ENCODE measurements around the gene FOXP1.

The FOXP1 gene

DNA sequence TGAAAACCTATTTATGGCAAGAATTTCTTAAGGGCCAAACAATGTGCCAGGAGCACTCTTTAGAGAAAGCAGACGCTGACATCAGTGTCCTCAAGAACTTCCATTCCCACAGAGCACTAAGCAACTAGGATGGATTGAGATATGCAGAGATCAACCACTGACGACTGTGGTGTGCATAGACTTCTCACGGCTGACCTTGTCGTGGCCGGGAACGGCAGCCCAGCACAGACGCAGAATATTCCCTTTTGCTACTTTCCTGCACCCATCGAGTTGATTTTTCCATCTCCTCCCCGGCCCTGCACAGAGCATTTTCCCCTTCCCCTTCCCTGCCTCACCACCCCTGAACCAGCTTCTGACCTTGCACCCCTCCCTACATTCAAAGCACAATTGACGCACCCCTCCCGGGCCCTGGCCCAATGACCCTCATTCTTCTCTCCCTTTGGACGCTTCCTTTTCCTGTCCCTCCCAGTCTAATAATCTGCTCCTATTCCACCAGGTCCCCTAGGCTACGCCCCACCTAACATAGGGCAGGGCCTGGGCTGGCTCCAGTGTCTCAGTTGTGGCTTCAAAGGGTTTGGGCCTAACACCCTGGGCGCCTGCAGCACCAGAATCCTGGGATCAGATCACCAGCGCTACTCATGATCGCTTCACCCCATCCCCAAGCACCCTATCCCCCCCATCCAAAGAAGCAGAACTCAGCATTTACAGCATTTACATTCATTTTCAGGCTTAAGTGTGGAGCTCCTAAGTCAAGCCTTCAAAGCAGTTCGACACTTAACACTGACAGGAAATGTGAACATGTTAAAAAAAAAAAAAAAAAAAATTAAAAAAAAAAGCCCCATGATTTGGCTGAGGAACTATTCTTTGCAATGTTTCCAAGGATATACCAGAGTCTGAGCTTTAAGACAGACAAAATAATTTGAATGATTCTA lies 151.2 kb downstream of the FOXP1 start:
- DNase-seq = no peak

DNA sequence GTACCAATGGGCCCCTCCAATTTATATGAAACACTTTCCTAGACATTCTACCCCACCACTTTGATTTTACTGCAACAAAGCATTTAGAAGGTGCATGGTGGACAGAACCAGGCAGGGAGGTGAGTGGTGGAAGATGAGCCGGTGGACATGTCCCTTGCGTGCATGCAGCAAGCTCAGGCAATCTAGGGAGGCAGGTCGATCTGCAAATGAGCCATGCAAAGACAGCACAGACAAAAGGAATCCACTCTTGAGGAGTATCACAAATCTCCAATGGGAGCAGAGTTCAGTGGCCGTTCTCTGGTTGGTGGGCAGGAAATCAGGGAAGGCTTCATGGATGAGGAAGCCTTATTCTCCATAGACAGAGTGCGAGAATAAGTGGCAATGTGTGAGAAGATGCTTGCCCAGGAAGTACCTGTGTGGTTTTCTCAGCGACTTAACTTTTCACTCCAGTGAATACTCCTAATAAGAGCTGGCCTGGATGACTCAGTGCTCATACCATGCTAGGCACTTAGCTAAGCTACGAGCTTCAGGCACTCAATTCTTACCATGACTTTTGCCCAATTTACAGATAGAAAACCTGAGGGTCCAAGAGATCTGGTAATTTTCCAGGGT lies 152.5 kb downstream of the FOXP1 start:
- DNase-seq = no peak

DNA sequence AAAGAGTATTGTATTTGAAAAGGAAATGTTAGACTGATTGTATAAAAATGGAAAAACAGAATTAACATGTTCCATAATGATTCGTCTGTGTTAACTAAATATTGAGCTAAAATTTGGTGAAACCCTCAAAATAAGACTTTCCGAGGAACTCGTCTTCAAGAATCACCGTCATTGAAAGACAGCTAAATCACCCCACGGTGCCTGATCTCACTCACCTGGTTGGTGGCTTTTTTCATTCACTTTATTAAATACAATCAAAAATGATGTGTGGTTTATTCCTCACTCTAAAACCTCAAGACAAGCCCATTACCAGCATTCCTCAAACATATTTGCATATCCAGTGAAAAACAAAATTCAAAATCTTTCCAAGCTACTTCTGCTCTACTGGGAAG lies 153.9 kb downstream of the FOXP1 start:
- no peak for DNase-seq

DNA sequence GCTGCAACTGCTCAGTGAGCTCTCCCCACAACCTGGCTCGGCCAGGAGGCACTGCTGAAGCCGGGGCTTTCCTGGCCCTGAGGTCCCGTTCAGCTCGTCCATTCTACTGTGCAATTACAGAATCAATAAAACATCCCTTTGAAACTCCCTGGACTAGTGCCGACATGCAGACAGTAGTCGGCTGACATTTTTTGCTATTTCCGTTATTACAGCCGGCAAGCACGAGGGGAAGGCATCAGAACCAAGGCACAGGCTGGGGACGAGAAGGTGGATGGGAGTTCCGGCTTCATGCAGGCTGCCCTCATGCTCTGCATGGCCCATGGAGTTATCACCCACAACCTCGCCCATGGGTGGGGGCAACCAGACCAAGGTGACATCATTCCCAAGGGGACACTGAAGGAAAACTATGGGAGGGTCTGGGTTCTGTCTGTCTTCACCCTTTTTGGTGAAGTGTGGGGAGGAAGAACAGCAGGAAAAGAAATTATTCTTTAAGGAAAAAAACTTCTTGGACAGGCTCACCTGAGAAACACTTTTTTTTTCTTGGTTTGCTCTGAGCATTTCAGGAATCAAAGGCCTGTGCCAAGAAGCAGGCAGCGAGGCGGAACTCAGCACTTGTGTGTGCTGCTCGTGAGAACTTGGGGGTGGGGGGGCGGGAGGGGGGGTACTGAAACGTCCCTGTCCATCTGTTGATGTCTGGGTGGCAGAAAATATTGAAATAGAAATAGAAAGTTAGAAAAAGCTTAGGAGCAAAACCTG lies 154.5 kb downstream of the FOXP1 start:
- peak in 4 of 58 donors; percentile 6 to 25 (median 7) for DNase-seq

DNA sequence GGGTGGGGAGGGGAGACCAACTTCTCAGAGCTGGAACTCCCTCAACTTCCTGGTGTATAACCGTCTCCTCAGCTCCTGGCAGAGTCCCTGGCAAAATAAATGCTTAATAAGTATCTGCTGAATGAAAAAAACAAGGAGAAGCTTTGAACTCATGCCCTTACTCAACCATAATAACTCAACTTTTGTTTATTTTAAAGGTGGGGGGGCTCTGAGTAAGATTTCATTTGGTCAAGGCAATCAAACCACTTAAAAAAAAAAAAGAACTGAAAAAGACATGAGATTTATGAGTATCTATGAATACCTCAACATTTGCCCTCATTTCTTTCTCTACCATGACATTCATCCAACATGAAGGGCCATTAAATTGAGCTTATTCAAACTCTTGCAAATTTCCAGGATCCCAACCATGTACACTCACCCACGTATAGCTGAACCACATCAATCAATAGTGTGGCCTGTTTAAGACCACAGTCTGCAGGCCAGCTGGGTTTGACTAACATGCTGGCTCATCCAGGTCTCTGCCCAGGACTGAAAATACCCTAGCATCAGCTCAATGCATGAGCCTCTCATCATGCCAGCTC lies 157.9 kb downstream of the FOXP1 start:
- no peak for DNase-seq

DNA sequence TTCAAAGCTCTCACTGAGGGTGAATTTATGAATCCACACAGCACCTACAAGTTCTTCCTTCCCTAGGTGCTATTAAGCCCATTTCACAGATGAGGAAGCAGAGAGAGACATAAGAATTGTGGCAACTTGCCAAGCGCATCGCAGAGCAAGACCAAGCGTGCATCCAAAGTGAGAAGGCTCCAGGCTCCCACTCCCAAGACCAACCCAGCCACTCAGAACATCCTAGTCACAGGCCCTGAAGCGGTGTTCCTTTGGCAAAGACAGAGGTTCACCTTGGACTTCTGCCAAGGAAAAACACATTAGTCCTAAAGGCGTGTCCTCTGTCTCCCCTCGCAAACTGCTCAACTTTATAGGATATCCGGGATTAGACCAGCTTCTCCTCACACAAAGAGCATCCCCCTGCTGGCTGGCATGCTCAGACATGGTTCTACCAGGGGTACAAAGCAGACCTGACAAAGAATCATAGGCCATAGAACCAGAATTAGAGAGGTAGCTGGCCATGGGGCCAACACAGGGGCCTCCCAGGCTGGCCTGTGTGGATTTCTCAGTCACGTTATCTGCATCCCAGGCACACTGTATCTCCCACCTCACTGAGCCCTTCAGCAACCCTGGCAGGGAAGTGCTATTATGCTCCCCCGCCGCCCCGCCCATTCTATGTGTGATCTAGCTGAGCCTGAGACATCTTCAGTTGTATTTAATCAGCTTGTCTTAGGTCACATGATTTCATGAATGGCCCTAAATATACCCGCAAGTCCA lies 160.2 kb downstream of the FOXP1 start:
- DNase-seq = no peak

DNA sequence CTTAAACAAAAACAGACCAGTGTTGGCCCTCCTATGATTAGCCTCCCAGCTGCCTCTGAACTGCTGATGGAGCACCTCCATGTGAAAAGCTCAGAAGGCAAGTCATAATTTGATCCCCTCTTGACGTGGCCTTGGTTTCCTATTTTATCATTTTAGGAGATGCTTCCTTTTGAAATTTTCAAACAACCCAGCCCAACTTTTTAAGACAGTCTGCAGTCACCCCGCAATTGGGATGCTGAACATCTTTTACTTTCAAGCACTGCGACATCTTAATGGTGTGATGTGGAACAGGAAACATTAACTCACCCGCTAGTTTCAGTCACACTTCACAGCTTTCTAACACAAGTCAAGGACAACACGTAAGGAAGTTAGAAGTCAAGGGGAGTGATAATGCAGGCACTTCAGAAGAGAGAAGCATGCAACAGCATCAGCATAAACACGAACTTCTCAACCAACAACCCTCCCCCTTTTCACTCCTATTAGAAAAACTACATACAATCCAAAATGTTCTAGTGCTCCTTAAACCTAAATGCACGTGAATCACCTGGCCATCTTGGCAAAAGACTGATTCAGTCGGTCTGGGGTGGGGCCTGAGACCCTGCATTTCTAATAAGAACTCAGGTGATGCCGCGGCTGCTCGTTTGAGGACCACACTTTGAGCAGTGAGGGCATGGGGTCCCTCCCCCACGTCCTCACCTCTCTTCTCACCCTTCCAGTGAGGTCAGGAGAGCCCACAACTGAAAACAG lies 161.5 kb downstream of the FOXP1 start:
- no peak for DNase-seq

DNA sequence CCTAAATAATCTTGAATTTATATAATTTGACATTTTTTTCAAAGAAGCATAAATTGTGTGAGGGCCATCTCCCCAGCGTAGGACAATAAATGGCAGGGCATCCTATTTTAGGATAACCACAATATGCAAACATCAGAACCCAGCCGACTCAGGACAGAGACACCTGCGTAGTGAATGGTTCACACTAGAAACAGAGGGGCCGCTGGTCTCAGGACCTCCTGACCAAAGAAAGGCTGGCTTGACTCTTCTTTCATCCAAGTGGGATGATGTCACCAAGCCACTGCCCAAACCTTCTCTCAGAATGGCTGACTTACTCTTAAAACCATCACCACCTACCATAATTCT lies 162.1 kb downstream of the FOXP1 start:
- DNase-seq = no peak

DNA sequence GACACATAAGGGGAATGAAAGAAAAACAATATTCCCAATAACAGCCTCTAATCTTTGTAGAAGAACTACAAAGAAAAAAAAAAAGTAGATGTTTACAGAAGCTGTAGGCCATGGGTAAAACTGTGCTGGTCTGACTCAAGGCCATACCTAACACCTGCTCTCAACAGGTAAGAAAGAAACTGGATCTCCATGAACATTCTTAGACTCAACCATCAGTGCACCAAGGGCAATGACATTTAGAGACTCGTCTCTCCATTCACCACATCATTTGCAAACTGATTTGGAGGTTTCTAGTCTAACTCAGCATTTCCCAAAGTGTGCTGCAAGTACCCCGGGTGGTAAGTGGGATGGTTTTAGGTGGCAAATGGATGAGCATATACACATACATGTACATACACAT lies 164.2 kb downstream of the FOXP1 start:
- DNase-seq = no peak

DNA sequence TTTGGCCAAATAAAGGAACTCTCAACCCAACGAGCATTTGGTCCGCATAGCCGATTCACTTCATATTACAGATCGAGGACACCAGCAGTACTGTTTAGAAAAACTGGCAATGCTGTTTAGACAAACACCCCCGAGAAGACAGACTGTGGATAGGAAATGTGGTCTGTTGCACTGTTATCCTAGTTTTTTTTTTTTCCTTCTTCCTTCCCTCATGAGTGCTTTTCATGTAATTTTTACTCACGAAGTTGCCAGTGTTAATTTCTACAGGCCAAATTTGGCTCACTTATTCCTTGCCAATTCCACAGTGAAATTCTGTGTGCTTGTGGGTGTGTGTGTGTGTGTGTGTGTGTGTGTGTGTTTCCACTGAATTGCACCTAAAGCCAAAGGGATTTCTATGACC lies 165.7 kb downstream of the FOXP1 start:
- no peak for DNase-seq

DNA sequence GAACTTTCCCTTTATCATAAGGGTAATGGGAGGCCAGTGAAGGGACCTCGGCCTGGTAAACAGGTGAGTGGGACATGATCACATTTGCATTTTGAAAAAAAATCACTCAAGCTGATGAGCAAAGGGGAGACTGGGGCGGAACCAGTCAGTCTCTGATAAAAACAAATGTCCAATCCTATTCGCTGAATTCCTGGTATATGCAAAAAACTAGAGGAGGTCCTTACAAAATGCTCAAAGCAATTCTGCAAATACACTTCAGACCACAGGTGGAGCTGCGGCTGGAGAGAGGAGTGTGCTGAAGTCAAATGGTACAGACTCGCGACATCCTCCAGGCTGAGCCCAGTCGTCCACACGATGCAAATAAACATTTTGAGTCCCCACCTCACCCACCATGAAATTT lies 166.7 kb downstream of the FOXP1 start:
- peak in 2 of 58 donors; percentile 6 to 17 for DNase-seq

DNA sequence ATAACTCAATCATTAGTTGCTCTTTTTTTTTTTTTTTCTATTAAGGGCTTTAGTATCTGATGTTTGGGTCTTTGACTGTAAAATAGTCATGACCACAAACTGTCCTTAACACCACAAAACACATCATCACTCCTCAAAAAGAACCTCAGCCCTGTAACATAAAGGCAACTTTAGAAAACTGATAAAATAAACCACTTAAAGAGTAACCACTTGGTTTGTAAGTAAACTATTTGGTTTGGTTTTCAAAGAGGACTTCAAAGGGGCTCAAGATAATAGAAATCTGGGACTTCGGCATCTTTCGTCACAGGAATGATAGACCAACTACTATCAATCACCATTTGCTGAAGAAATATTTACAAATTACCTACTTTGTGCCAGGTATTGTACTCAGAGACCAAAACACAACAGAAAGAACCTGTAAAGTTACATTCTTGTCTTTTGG lies 167.8 kb downstream of the FOXP1 start:
- DNase-seq = no peak

DNA sequence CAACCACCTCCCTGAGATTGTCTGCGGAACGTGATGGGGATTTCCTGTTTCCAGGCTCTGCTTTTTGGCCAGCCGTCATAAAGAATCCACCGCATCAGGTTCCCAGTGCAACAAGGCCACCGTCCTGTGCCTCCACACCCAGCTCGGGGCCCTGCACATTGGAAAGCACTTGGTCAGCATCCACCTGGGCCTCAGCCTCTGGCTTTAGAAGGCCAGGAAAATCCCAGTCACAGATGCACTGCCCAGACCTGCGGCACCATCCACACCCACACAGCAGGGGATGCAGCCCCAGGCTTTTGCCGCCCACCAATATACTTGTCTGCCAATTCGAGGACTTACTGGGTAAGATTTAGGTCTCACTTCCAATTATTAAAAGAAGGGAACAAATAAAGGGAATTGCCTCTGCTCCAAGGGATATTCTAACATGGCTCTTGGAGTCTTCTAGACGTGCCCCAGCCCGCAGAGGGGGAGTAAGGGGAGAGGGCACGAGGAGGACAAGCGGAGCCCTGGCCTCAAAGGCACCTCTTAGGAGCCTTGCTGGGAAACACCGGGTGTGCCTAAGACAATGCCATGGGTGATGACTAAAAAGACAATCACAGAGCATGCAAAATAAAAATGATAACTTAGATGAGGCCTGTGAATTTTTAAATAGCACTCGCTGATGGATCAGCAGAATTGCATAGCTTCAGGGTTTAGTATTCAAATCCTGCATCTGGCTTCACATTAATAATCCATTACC lies 169.2 kb downstream of the FOXP1 start:
- no peak for DNase-seq

DNA sequence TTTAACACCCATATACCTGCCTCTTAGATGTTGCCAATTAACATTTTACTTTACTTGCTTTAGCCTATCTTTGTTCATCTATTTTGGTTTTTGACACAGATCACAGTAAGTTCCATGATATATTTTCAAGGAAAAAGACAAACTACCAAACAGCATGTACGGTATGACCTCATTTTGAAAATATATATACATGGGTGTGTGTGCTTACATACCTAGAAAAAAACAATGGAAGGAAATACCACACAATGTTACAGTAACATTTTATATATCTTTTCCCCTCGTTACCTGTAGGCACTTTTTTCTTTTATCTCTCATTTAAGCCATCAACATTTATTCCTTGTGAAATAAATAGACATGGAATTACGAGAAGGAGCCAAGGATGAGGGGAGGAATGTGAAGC lies 170.0 kb downstream of the FOXP1 start:
- no peak for DNase-seq

DNA sequence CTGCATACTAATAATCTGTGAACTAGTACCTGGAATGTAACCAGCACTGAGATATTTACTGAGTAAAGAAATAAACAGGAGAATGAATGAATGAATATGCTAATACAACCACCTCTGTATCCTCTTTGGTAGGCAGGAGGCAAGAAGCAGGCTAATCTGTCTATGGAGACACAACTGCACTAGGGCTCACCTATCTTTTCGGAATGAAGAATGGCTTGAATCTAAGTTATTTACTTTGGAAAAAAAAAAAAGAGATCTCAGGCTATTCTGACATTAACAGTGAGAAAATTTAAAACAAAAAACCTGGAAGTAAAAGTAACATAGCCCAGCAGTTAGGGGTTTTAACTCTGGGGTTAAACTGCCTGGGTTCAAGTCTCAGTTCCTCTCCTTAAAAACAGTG lies 174.2 kb downstream of the FOXP1 start:
- DNase-seq = no peak

DNA sequence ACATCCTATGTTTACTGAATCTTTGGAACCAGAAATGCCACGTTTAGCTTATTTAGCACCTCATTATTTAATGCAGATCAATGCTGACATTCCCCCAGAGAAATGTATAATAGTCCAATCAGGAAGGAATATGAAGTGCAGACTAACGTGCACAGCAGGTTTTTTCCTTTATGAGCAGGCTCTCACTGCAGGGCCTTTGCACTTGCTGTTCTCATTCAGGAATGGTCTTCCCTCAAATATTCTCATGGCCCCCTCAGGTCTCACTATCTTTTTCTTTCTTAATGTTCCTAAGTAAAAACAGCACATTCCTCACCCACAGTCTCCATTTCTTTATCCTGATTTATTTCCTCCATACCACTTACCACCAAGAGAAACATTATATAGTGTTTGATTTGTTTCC lies 174.6 kb downstream of the FOXP1 start:
- DNase-seq = no peak

DNA sequence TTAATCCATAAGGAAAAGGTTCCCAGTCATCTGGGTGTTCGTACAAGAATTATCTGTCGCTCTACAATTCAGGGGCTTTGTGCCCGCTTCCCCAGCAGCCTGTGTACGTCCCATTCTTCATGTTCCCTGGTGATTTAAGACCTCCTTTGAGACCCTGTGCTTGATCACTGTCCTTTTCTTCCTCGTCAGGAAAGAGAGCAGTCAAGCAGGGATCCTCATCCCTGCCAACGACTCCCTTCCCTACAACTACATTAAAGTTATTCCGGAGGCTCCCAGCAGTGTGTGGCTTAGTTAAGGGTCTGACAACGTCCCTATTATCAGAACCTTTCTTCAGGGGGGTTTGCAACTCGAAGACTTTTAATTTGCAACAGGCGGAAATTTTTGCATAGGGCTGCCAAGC lies 175.7 kb downstream of the FOXP1 start:
- no peak for DNase-seq

DNA sequence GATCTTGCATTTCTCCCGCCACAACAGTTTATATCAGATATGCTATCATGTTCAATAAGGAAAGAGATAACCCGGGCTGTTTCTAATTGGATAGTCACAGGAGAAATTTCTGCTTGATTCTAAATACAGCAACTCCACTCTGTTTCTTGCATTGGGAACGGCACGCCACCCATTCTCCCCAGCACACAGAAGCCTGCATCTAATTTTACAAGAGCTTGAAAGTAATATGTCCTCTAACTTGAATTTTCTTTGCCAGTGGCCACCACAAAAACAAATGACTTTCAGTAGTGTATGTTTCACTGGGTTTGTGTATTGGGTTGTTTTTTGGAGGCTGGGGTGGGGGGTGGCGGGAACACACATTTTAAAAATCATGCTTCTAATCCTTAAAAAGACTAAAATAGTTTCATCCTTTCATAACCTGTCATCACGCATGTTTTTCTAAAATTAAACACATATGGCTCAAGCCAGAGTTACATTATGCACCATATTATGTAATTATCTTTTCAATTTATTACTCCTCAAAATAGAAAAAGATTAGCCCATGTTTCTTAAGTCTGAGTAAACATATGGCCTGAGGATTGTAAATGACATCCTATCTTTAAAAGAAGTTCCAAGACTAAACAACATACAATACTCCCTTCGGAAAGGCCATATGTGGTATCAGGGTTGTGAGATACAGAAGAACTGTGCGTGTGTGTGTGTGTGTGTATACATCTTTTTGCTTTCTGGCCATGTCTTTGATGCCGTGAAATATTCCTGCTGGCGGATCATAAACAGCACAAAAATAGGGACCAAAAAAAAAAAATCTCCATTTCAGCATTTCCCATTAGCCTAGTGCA lies 176.3 kb downstream of the FOXP1 start:
- peak in 1 of 58 donors; percentile 24 for DNase-seq

DNA sequence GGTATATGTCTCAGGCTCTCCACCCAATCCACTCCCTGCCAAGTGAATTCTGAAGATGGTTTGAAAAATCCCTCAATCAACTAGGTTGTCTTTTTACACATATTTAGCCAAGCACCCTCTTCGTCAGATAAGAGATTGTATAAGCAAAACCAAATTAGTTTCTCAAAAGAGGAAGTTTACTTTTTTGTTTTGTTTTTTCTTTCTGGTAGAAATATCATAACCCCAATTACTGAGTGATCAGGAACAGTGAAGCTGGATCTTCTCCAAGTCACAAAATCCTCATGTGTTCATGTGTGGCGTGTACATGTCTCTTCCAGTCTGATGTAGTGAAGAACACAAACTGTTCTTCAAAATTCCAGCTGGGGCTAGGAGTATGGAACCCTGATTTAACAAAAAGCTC lies 180.6 kb downstream of the FOXP1 start:
- no peak for DNase-seq
